Activated B cell treated with CpG ODN at 0.5 μM for 24 hours (primary cell): ENCODE results near the gene IFITM5. TPM values are rescaled to one million over a fixed set of nuclear protein-coding genes. Genes with fewer than 3 reads are reported as not detected.

Source experiments
- ATAC-seq: fragments of 200-7000 bp; cut with Tn5 transposase; one replicate; pipeline ENCODE4 v1.10.0; 2021; ENCODE audit warnings: low read depth, mild to moderate bottlenecking, moderate library complexity
- CTCF ChIA-PET: fragments of 350-600 bp; sonication (Branson Sonifier 250); formaldehyde crosslinking; loops from one replicate; lab custom pipeline; 2021; ENCODE audit warnings: antibody characterized with exemption; lab: Charles Lee
- POLR2A ChIA-PET: fragments of 350-600 bp; sonication (Branson Sonifier 250); formaldehyde crosslinking; loops from one replicate; lab custom pipeline; 2021; ENCODE audit warnings: antibody characterized with exemption; lab: Charles Lee
- DNase-seq: peaks from one replicate; pipeline ENCODE4 v3.0.0; 2022
- H3K27ac Mint-ChIP-seq: one replicate; pipeline ENCODE4 v1.8.0; 2020; ENCODE audit warnings: mixed read lengths
- H3K27me3 Mint-ChIP-seq: one replicate; pipeline ENCODE4 v1.8.0; 2021; ENCODE audit warnings: mixed read lengths
- H3K36me3 Mint-ChIP-seq: one replicate; pipeline ENCODE4 v1.8.0; 2021; ENCODE audit warnings: low read depth, mixed read lengths
- H3K4me1 Mint-ChIP-seq: one replicate; pipeline ENCODE4 v1.8.0; 2021; ENCODE audit warnings: mixed read lengths
- H3K4me3 Mint-ChIP-seq: one replicate; pipeline ENCODE4 v1.8.0; 2020; ENCODE audit warnings: mild to moderate bottlenecking, mixed read lengths
- H3K9me3 Mint-ChIP-seq: one replicate; pipeline ENCODE4 v1.8.0; 2020; ENCODE audit warnings: mixed read lengths
- CTCF ChIP-seq: fragments of 200-600 bp; IDR thresholded peaks from one replicate; pipeline ENCODE4 v1.8.0; 2022; ENCODE audit warnings: antibody characterized with exemption, mild to moderate bottlenecking
- intact Hi-C: fragments of 100-400 bp; cut with micrococcal nuclease; formaldehyde crosslinking; loops from one replicate; pipeline ENCODE4 v1.15.1; 2024
- total RNA-seq: library from RNA; stranded (reverse); gene quantifications from 2 replicates; pipeline ENCODE4 v1.2.3, GENCODE V29; 2022

IFITM5 gene
- total RNA-seq, 1 donor from 2014 or later = not detected

- no peak for ATAC-seq
- Mint-ChIP-seq H3K27me3 (no peaks in the 10 kb centered on the region), H3K27ac (peak overlapping the region; percentile 50), H3K4me1 (peaks cover 56% of the 10 kb centered on the region), H3K36me3 (no peaks in the 10 kb centered on the region), H3K4me3 (no peak overlapping the region), H3K9me3 (no peaks in the 10 kb centered on the region)
- CTCF ChIA-PET = no interaction called here
- POLR2A ChIA-PET = interaction anchor here (0.6 to 3.5 kb wide), 10 partner anchors 11 to 120 kb away, joined by 3 to 25 read pairs (median 6); partner anchors contain the start of genes BET1L, PGGHG and RIC8A
- no peak for DNase-seq
- intact Hi-C loops = no loop called here
- no peak for TF ChIP-seq CTCF
Observed at GRCh38 chr11:328012-328411, 28.7 kb upstream of the IFITM5 start.

GRCh38 chr11:327581-327923 lies 28.2 kb upstream of the IFITM5 start:
- Mint-ChIP-seq H3K36me3 (no peaks in the 10 kb centered on the region), H3K27me3 (no peaks in the 10 kb centered on the region), H3K9me3 (no peaks in the 10 kb centered on the region), H3K4me3 (peak overlapping the region; percentile 53), H3K4me1 (peaks cover 56% of the 10 kb centered on the region), H3K27ac (peak overlapping the region; percentile 92)
- ChIA-PET POLR2A (interaction anchor here (0.7 to 2.0 kb wide), 10 partner anchors 11 to 120 kb away, joined by 3 to 25 read pairs (median 4); partner anchors contain the start of genes BET1L, PGGHG and RIC8A), CTCF (interaction anchor here (1.2 kb wide), 1 partner anchor 70 kb away, joined by 3 read pairs; no protein-coding TSS in a partner anchor)
- intact Hi-C loops = loop anchor here (2.0 kb wide), 2 partner anchors 15 to 21 kb away; no protein-coding TSS in a partner anchor
- DNase-seq (no peak), ATAC-seq (no peak)
- no peak for TF ChIP-seq CTCF

GRCh38 chr11:326842-327580 lies 27.7 kb upstream of the IFITM5 start:
- CTCF ChIA-PET = interaction anchor here (1.2 kb wide), 1 partner anchor 70 kb away, joined by 3 read pairs; no protein-coding TSS in a partner anchor
- peak; percentile 46 for DNase-seq
- Mint-ChIP-seq H3K27ac (peak overlapping the region; percentile 92), H3K4me3 (peak overlapping the region; percentile 53), H3K27me3 (no peaks in the 10 kb centered on the region), H3K4me1 (peaks cover 56% of the 10 kb centered on the region), H3K36me3 (no peaks in the 10 kb centered on the region), H3K9me3 (no peaks in the 10 kb centered on the region)
- POLR2A ChIA-PET = interaction anchor here (0.6 to 2.0 kb wide), 12 partner anchors 10 to 119 kb away, joined by 3 to 25 read pairs (median 4); partner anchors contain the start of genes BET1L, PGGHG and RIC8A
- peak; percentile 65 for ATAC-seq
- intact Hi-C loops = loop anchor here (2.0 kb wide), 2 partner anchors 14 to 22 kb away; no protein-coding TSS in a partner anchor
- TF ChIP-seq CTCF = no peak

GRCh38 chr11:326592-326841 lies 27.2 kb upstream of the IFITM5 start:
- ATAC-seq = no peak
- POLR2A ChIA-PET = interaction anchor here (0.6 to 2.0 kb wide), 8 partner anchors 10 to 119 kb away, joined by 3 to 25 read pairs (median 6); partner anchors contain the start of genes BET1L and RIC8A

More at GRCh38 chr11:326592-326841, 27.2 kb upstream of the IFITM5 start:
- Mint-ChIP-seq H3K9me3 (no peaks in the 10 kb centered on the region), H3K36me3 (no peaks in the 10 kb centered on the region), H3K4me3 (peak overlapping the region; percentile 46), H3K4me1 (peaks cover 51% of the 10 kb centered on the region), H3K27me3 (no peaks in the 10 kb centered on the region), H3K27ac (peak overlapping the region; percentile 92)
- DNase-seq = no peak
- CTCF ChIA-PET = interaction anchor here (1.2 kb wide), 1 partner anchor 69 kb away, joined by 3 read pairs; no protein-coding TSS in a partner anchor
- intact Hi-C loops = loop anchor here (2.0 kb wide), 2 partner anchors 14 to 22 kb away; no protein-coding TSS in a partner anchor
- no peak for TF ChIP-seq CTCF
